GM23248 (cell line): ENCODE data around the gene YIPF1.

Source experiments
- EZH2 ChIP-seq: fragments of 200-600 bp; sonication (generic); IDR thresholded peaks from 2 replicates; pipeline ENCODE4 v1.6.1; 2018; ENCODE audit warnings: antibody characterized with exemption, mild to moderate bottlenecking; ENCODE audit not compliant: insufficient read depth, poor library complexity, severe bottlenecking
- EZH2phosphoT487 ChIP-seq: fragments of 200-600 bp; sonication (generic); IDR thresholded peaks from 2 replicates; pipeline ENCODE4 v1.6.1; 2018; ENCODE audit warnings: antibody characterized with exemption, moderate library complexity, mild to moderate bottlenecking, low read depth; ENCODE audit not compliant: insufficient read depth

- TF ChIP-seq EZH2 (no peak), EZH2phosphoT487 (no peak)
These were observed 48.7 kb upstream of the YIPF1 start for GRCh38 chr1:53938136-53938830.
